Measurements from ENCODE around the gene PIP5K1A. TPM values are rescaled to one million over a fixed set of nuclear protein-coding genes. Genes with fewer than 3 reads are reported as not detected.

The PIP5K1A gene
- total RNA-seq, 1 donor from 2014 or later: 77.7 TPM

DNA sequence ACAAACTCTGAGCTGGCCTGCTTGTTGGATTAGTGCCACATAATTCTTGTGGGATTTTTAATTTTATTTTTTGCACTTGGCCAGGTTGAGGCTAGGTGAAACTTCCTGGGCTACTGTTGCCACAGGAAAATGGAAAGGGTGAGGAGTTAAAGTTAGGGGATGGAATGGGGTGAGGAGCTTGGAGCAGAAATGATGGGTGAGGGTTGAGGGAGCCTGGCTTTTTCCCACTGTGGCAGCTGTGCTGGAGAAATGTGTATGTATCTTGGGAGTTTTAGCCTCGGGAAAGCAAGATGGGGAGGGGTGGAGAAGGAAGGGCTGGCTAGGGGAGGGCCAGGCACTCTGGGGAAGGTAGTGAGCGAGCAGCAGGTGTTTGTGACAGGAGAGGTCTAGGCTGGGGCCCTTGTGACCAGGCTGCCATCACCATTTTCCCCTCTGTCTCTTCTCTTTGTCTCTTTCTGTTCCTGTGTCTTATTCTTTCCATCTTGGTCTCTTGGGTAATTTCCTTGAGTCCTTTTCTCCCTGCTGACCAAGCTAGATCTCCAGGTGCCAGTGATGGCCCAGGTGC lies 85.7 kb downstream of the PIP5K1A start:
- intact Hi-C loops (cut with micrococcal nuclease): loop anchor here (5.0 kb wide), 1 partner anchor 657 kb away; the partner anchor contains the start of gene ENSA
- no peak for ATAC-seq (ENCODE audit: low read depth)
- ChIA-PET POLR2A (interaction anchor here (0.6 to 1.8 kb wide), 11 partner anchors 9 to 226 kb away, joined by 3 to 14 read pairs (median 4); partner anchors contain the start of genes PI4KB, POGZ, PSMD4 and VPS72), CTCF (interaction anchor here (1.0 to 2.0 kb wide), 2 partner anchors 16 to 33 kb away, joined by 3 to 11 read pairs; no protein-coding TSS in a partner anchor)
- Mint-ChIP-seq H3K4me3 (peak overlapping the region; percentile 99), H3K4me1 (peaks cover 44% of the 10 kb centered on the region), H3K27me3 (no peaks in the 10 kb centered on the region), H3K27ac (peak overlapping the region; percentile 82), H3K9me3 (no peaks in the 10 kb centered on the region), H3K36me3 (ENCODE audit: low read depth) (peaks cover 54% of the 10 kb centered on the region)
- TF ChIP-seq, protein P1, sequence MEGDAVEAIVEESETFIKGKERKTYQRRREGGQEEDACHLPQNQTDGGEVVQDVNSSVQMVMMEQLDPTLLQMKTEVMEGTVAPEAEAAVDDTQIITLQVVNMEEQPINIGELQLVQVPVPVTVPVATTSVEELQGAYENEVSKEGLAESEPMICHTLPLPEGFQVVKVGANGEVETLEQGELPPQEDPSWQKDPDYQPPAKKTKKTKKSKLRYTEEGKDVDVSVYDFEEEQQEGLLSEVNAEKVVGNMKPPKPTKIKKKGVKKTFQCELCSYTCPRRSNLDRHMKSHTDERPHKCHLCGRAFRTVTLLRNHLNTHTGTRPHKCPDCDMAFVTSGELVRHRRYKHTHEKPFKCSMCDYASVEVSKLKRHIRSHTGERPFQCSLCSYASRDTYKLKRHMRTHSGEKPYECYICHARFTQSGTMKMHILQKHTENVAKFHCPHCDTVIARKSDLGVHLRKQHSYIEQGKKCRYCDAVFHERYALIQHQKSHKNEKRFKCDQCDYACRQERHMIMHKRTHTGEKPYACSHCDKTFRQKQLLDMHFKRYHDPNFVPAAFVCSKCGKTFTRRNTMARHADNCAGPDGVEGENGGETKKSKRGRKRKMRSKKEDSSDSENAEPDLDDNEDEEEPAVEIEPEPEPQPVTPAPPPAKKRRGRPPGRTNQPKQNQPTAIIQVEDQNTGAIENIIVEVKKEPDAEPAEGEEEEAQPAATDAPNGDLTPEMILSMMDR (IDR thresholded peaks at IDR 0.05): no peak
- DNase-seq: no peak

DNA sequence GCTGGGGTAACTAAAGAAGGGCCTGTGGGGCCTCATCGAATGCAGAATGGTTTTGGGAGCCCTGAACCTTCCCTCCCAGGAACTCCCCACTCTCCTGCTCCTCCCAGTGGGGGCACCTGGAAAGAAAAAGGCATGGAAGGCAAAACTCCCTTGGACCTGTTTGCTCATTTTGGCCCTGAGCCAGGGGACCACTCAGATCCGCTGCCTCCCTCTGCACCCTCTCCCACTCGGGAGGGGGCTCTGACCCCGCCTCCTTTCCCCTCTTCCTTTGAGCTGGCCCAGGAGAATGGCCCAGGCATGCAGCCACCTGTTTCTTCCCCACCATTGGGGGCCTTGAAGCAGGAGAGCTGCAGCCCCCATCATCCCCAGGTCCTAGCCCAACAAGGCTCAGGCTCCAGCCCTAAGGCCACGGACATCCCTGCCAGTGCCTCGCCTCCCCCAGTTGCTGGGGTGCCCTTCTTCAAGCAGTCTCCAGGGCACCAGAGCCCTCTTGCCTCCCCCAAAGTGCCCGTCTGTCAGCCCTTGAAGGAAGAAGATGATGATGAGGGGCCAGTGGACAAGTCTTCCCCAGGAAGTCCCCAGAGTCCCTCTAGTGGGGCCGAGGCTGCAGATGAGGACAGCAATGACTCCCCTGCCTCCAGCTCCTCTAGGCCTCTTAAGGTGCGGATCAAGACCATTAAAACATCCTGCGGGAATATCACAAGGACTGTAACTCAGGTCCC lies 88.4 kb downstream of the PIP5K1A start:
- peaks cover 71% of the 10 kb centered on the region for H3K36me3 Mint-ChIP-seq (ENCODE audit: low read depth)
- POLR2A ChIA-PET: interaction anchor here (1.0 kb wide), 1 partner anchor 22 kb away, joined by 3 read pairs; no protein-coding TSS in a partner anchor
- peaks cover 31% of the 10 kb centered on the region for H3K4me1 Mint-ChIP-seq
- intact Hi-C loops (cut with micrococcal nuclease): no loop called here
- TF ChIP-seq, protein P1 (IDR thresholded peaks at IDR 0.05): no peak
- H3K27ac Mint-ChIP-seq: no peak overlapping the region
- no peak for DNase-seq
- no peaks in the 10 kb centered on the region for H3K27me3 Mint-ChIP-seq
- ATAC-seq (ENCODE audit: low read depth): no peak
- CTCF ChIA-PET: no interaction called here
- no peaks in the 10 kb centered on the region for H3K9me3 Mint-ChIP-seq
- H3K4me3 Mint-ChIP-seq: no peak overlapping the region

DNA sequence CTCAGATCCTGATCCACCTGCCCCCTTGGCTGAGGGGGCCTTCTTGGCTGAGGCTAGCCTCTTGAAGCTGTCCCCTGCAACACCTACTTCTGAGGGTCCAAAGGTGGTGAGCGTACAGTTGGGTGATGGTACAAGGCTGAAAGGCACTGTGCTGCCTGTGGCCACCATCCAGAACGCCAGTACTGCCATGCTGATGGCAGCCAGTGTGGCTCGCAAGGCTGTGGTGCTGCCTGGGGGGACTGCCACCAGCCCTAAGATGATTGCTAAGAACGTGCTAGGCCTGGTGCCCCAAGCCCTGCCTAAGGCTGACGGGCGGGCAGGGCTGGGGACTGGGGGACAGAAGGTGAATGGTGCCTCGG lies 89.0 kb downstream of the PIP5K1A start:
- Mint-ChIP-seq H3K36me3 (ENCODE audit: low read depth) (peaks cover 72% of the 10 kb centered on the region), H3K4me1 (peaks cover 31% of the 10 kb centered on the region)
- no peak for DNase-seq

DNA sequence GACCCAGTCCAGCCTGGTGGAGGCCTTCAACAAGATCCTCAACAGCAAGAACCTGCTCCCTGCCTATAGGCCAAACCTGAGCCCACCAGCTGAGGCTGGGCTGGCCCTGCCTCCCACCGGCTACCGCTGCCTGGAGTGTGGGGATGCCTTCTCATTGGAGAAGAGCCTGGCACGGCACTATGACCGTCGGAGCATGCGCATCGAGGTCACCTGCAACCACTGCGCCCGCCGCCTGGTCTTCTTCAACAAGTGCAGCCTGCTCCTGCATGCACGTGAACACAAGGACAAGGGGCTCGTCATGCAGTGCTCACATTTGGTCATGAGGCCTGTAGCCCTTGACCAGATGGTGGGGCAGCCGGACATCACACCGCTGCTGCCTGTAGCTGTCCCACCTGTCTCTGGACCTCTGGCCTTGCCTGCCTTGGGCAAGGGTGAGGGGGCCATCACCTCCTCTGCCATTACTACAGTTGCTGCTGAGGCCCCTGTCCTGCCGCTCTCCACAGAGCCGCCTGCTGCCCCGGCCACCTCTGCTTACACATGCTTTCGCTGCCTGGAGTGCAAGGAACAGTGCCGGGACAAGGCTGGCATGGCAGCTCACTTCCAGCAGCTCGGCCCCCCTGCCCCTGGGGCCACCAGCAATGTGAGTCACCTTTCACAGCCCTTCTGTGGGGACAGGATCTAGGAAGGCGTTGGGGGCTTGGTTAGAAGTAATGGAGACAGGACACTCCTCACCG lies 89.6 kb downstream of the PIP5K1A start:
- Mint-ChIP-seq H3K4me3 (no peak overlapping the region), H3K36me3 (ENCODE audit: low read depth) (peaks cover 78% of the 10 kb centered on the region), H3K27me3 (no peaks in the 10 kb centered on the region), H3K27ac (peak overlapping the region; percentile 27), H3K4me1 (peaks cover 34% of the 10 kb centered on the region), H3K9me3 (no peaks in the 10 kb centered on the region)
- POLR2A ChIA-PET: interaction anchor here (1.6 kb wide), 1 partner anchor 10 kb away, joined by 6 read pairs; no protein-coding TSS in a partner anchor
- CTCF ChIA-PET: no interaction called here
- intact Hi-C loops (cut with micrococcal nuclease): no loop called here
- DNase-seq: no peak
- ATAC-seq (ENCODE audit: low read depth): no peak
- TF ChIP-seq, protein P1 (IDR thresholded peaks at IDR 0.05): no peak

More for the DNA sequence above, 89.0 kb downstream of the PIP5K1A start:
- H3K27ac Mint-ChIP-seq: no peak overlapping the region
- no peaks in the 10 kb centered on the region for H3K27me3 Mint-ChIP-seq
- H3K4me3 Mint-ChIP-seq: no peak overlapping the region
- intact Hi-C loops (cut with micrococcal nuclease): no loop called here
- H3K9me3 Mint-ChIP-seq: no peaks in the 10 kb centered on the region
- POLR2A ChIA-PET: no interaction called here
- TF ChIP-seq, protein P1 (IDR thresholded peaks at IDR 0.05): no peak
- CTCF ChIA-PET: no interaction called here
- no peak for ATAC-seq (ENCODE audit: low read depth)

DNA sequence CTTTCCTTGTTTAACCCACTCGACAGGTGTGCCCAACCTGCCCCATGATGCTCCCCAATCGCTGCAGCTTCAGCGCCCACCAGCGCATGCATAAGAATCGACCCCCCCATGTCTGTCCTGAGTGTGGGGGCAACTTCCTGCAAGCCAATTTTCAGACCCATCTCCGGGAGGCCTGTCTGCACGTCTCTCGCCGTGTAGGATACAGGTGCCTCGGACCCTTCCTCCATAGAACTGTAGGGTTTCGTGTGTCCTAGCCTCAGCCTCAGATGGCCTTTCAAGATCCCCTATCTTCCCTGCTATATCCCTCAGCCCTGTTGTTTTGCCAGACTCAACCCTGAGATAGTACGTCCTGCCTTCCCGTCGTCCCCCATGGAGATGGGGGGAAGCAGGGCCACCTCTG lies 90.2 kb downstream of the PIP5K1A start:
- H3K27me3 Mint-ChIP-seq: no peaks in the 10 kb centered on the region
- intact Hi-C loops (cut with micrococcal nuclease): no loop called here
- H3K4me3 Mint-ChIP-seq: no peak overlapping the region
- no peaks in the 10 kb centered on the region for H3K9me3 Mint-ChIP-seq
- H3K4me1 Mint-ChIP-seq: peaks cover 30% of the 10 kb centered on the region
- H3K36me3 Mint-ChIP-seq (ENCODE audit: low read depth): peaks cover 81% of the 10 kb centered on the region
- POLR2A ChIA-PET: interaction anchor here (1.6 kb wide), 1 partner anchor 11 kb away, joined by 6 read pairs; no protein-coding TSS in a partner anchor
- CTCF ChIA-PET: no interaction called here
- H3K27ac Mint-ChIP-seq: peak overlapping the region; percentile 27
- ATAC-seq (ENCODE audit: low read depth) (no peak), DNase-seq (no peak)
- TF ChIP-seq, protein P1 (IDR thresholded peaks at IDR 0.05): no peak

Data from activated B cell treated with CpG ODN at 0.5 μM for 24 hours (primary cell).